ENCODE results near the gene CHID1.

DNA sequence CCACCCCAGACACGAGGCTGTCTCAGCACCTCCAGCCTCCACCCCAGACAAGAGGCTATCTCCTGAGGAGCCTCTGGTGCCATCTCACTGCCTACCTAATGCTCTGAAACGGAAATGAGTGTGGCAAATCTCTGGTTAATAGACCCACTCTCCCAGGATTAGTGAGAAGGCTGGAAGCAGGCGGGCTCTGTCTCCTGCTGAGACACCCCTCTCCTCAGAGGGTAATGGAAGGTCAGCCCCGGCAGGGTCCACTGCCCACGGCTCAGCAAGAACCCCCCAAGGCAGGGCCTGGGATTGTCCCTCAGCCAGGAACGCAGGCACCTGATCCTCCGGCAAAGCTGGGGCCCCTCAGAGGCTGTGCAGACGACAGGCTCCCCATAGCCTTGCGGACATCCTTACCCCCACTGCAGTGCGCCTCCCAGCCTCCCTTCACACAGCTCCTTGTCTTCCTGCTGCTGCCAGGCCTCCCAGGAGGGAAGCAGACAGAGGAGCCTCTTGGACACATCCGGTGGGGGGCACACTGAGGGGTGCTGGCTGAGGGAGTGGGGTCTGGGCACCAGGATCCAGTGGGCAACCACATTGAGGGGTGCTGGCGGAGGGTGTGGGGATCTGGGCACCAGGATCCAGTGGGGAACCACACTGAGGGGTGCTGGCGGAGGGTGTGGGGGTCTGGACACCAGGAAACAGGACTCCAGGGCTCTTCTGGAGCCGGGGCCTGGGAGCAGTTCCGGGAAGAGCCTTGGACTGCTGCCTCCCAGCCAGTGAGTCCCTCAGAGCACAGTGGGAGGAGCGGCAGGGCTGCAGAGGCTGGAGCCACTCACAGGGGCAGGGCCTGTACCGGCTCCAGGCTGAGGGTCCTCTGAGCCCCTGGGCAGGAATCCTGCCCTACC lies 13.1 kb downstream of the CHID1 start:
- TF ChIP-seq TCF12 (IDR thresholded peaks at IDR 0.05; ENCODE audit: low read depth) (no peak), CEBPB (IDR thresholded peaks at IDR 0.05) (no peak), EP300 (IDR thresholded peaks at IDR 0.05; ENCODE audit: borderline replicate concordance) (no peak), FOXM1 (IDR thresholded peaks at IDR 0.05; ENCODE audit: borderline replicate concordance, low read depth) (no peak), EGR1 (IDR thresholded peaks at IDR 0.05) (no peak), TAF1 (IDR thresholded peaks at IDR 0.05; ENCODE audit: low read depth) (no peak), RAD21 (IDR thresholded peaks at IDR 0.05; ENCODE audit: low read depth) (no peak), YY1 (IDR thresholded peaks at IDR 0.05; ENCODE audit: low read depth) (no peak)
- TF ChIP-seq, protein P1, sequence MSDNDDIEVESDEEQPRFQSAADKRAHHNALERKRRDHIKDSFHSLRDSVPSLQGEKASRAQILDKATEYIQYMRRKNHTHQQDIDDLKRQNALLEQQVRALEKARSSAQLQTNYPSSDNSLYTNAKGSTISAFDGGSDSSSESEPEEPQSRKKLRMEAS (IDR thresholded peaks at IDR 0.05) = no peak
- TF ChIP-seq, protein P2, sequence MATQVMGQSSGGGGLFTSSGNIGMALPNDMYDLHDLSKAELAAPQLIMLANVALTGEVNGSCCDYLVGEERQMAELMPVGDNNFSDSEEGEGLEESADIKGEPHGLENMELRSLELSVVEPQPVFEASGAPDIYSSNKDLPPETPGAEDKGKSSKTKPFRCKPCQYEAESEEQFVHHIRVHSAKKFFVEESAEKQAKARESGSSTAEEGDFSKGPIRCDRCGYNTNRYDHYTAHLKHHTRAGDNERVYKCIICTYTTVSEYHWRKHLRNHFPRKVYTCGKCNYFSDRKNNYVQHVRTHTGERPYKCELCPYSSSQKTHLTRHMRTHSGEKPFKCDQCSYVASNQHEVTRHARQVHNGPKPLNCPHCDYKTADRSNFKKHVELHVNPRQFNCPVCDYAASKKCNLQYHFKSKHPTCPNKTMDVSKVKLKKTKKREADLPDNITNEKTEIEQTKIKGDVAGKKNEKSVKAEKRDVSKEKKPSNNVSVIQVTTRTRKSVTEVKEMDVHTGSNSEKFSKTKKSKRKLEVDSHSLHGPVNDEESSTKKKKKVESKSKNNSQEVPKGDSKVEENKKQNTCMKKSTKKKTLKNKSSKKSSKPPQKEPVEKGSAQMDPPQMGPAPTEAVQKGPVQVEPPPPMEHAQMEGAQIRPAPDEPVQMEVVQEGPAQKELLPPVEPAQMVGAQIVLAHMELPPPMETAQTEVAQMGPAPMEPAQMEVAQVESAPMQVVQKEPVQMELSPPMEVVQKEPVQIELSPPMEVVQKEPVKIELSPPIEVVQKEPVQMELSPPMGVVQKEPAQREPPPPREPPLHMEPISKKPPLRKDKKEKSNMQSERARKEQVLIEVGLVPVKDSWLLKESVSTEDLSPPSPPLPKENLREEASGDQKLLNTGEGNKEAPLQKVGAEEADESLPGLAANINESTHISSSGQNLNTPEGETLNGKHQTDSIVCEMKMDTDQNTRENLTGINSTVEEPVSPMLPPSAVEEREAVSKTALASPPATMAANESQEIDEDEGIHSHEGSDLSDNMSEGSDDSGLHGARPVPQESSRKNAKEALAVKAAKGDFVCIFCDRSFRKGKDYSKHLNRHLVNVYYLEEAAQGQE (IDR thresholded peaks at IDR 0.05; ENCODE audit: low read depth) = no peak
